Spinal cord (tissue), 10 donors: ENCODE measurements around the gene PLEKHG5. TPM values are rescaled to one million over a fixed set of nuclear protein-coding genes. Genes with fewer than 3 reads are reported as not detected.

ENCODE experiments used
- DNase-seq, 6 donors: peaks; one replicate each; pipeline versions ENCODE4 v3.0.0 to v3.0.0-alpha.2; 2013 to 2015; ENCODE audit warnings: low spot score in 6 of 6, low read depth in 4 of 6
- H3K27ac ChIP-seq: one replicate; pipeline ENCODE4 v1.5.1; 2013; ENCODE audit warnings: low read depth, low read length, control low read depth
- H3K27me3 ChIP-seq: one replicate; pipeline ENCODE4 v1.6.1; 2013; ENCODE audit warnings: low read length; ENCODE audit not compliant: control insufficient read depth, insufficient read depth
- H3K36me3 ChIP-seq: one replicate; pipeline ENCODE4 v1.6.1; 2013; ENCODE audit warnings: low read length; ENCODE audit not compliant: control insufficient read depth, insufficient read depth
- H3K4me1 ChIP-seq: one replicate; pipeline ENCODE4 v1.6.1; 2013; ENCODE audit warnings: low read length; ENCODE audit not compliant: control insufficient read depth, insufficient read depth
- H3K4me3 ChIP-seq: one replicate; pipeline ENCODE4 v1.5.1; 2013; ENCODE audit warnings: low read depth, low read length, control low read depth
- H3K9me3 ChIP-seq: one replicate; pipeline ENCODE4 v1.6.1; 2013; ENCODE audit warnings: low read length; ENCODE audit not compliant: control insufficient read depth, insufficient read depth
- WGBS: methylation state at CpG from one replicate; pipeline ENCODE4 v1.1.5; 2013; ENCODE audit warnings: missing lambda C conversion rate; ENCODE audit not compliant: insufficient coverage; 5-methylcytosine and 5-hydroxymethylcytosine counted together
- polyA plus RNA-seq, 2 donors: library from polyadenylated mRNA; unstranded; fragments of 120-200 nt; gene quantifications; one replicate each; pipeline ENCODE4 v1.2.1, GENCODE V29; 2013; ENCODE audit not compliant: insufficient read length in 2 of 2
- small RNA-seq: library from RNA; depleted of rRNA; stranded (forward); fragments of <200 nt; gene quantifications from one replicate; pipeline ENCODE3, GENCODE V24; 2014; ENCODE audit warnings: low replicate concordance
- total RNA-seq, 2 donors: library from RNA; depleted of rRNA in 1 of 2; stranded (reverse); fragments of 120-200 nt in 1 of 2; fragments of >200 nt in 1 of 2; gene quantifications; one replicate each; pipeline versions ENCODE4 v1.2.3 to v1.2.4, GENCODE V29; 2013 to 2014
- donor health status: healthy.

The PLEKHG5 gene
- total and polyA plus RNA-seq, 4 donors, result 12.9 to 32.9 (median 22.7) TPM

GRCh38 chr1:6417961-6418667 is 73.4 kb downstream of the PLEKHG5 start:
- WGBS, result 79% methylated on average over 5 of the region's 8 CpGs
- Histone ChIP-seq H3K27me3 (peaks cover 82% of the 10 kb centered on the region), H3K9me3 (no peaks in the 10 kb centered on the region), H3K4me3 (no peak overlapping the region), H3K36me3 (no peaks in the 10 kb centered on the region), H3K4me1 (peaks cover 30% of the 10 kb centered on the region), H3K27ac (no peak overlapping the region)
- DNase-seq, result no peak

Small RNAs within 50 kb of the gene (small RNA-seq; reads per million reads assigned to genes)
- gene MIR4252 (not detected), gene RNU6-731P (not detected)

Other genes starting within 250 kb of the PLEKHG5 start
- gene HES3, start 247.5 kb downstream of the PLEKHG5 start, total RNA-seq, result not detected
- 1 to 10 TPM; 1.8 to 3.2 TPM for gene HES3, start 247.5 kb downstream of the PLEKHG5 start, polyA plus RNA-seq
- gene GPR153, start 230.6 kb downstream of the PLEKHG5 start, total RNA-seq, result 10 to 100 TPM in 1 of 2 donors, 1 to 10 TPM in 1; 9.3 to 12.8 TPM
- 10 to 100 TPM; 42.4 to 49.5 TPM for gene GPR153, start 230.6 kb downstream of the PLEKHG5 start, polyA plus RNA-seq
- 10 to 100 TPM; 31.8 to 60.2 TPM for gene ACOT7, start 97.9 kb downstream of the PLEKHG5 start, total RNA-seq
- 100 to 1,000 TPM; 195 to 198 TPM for gene ACOT7, start 97.9 kb downstream of the PLEKHG5 start, polyA plus RNA-seq
- gene HES2, start 71.7 kb downstream of the PLEKHG5 start, total RNA-seq, result under 1 TPM in 1 of 2 donors, not detected in 1; 0.72 TPM
- under 1 TPM; 0.19 to 0.38 TPM for gene HES2, start 71.7 kb downstream of the PLEKHG5 start, polyA plus RNA-seq
- 1 to 10 TPM in 1 of 2 donors, under 1 TPM in 1; 0.66 to 1.9 TPM for gene ESPN, start 66.9 kb downstream of the PLEKHG5 start, total RNA-seq
- gene ESPN, start 66.9 kb downstream of the PLEKHG5 start, polyA plus RNA-seq, result 1 to 10 TPM; 4.7 to 7.4 TPM
- 10 to 100 TPM in 1 of 2 donors, 1 to 10 TPM in 1; 9.5 to 16.6 TPM for gene TNFRSF25, start 25.5 kb downstream of the PLEKHG5 start, total RNA-seq
- 10 to 100 TPM; 26.1 to 37.5 TPM for gene TNFRSF25, start 25.5 kb downstream of the PLEKHG5 start, polyA plus RNA-seq
- 10 to 100 TPM; 22.1 to 25.3 TPM for gene NOL9, start 62.8 kb upstream of the PLEKHG5 start, total RNA-seq
- 10 to 100 TPM; 13.2 to 26.2 TPM for gene NOL9, start 62.8 kb upstream of the PLEKHG5 start, polyA plus RNA-seq
- under 1 TPM in 1 of 2 donors, not detected in 1; 0.40 TPM for gene TAS1R1, start 63.6 kb upstream of the PLEKHG5 start, total RNA-seq
- gene TAS1R1, start 63.6 kb upstream of the PLEKHG5 start, polyA plus RNA-seq, result under 1 TPM; 0.24 to 0.47 TPM
- gene ZBTB48, start 88.3 kb upstream of the PLEKHG5 start, total RNA-seq, result 10 to 100 TPM in 1 of 2 donors, 1 to 10 TPM in 1; 9.1 to 39.7 TPM
- 10 to 100 TPM; 32.6 to 32.8 TPM for gene ZBTB48, start 88.3 kb upstream of the PLEKHG5 start, polyA plus RNA-seq
- 10 to 100 TPM; 17.0 to 18.3 TPM for gene KLHL21, start 111.2 kb upstream of the PLEKHG5 start, total RNA-seq
- 10 to 100 TPM; 25.1 to 28.9 TPM for gene KLHL21, start 111.2 kb upstream of the PLEKHG5 start, polyA plus RNA-seq
- 10 to 100 TPM; 13.3 to 13.9 TPM for gene PHF13, start 122.1 kb upstream of the PLEKHG5 start, total RNA-seq
- 10 to 100 TPM; 21.5 to 22.7 TPM for gene PHF13, start 122.1 kb upstream of the PLEKHG5 start, polyA plus RNA-seq
- gene THAP3, start 133.2 kb upstream of the PLEKHG5 start, total RNA-seq, result 10 to 100 TPM; 17.4 to 27.6 TPM
- 10 to 100 TPM; 30.6 to 31.8 TPM for gene THAP3, start 133.2 kb upstream of the PLEKHG5 start, polyA plus RNA-seq
- 10 to 100 TPM; 32.5 TPM for gene DNAJC11, start 210.1 kb upstream of the PLEKHG5 start, total RNA-seq
- 10 to 100 TPM; 47.5 to 58.5 TPM for gene DNAJC11, start 210.1 kb upstream of the PLEKHG5 start, polyA plus RNA-seq